Upper lobe of right lung (tissue), 1 donor: ENCODE measurements around the gene FKBP7. TPM values are rescaled to one million over a fixed set of nuclear protein-coding genes. Genes with fewer than 3 reads are reported as not detected.
A peak's percentile ranks its signal among the peaks of the same experiment; 100 is the strongest.

ENCODE experiments used
- ATAC-seq: fragments of 200-7000 bp; cut with Tn5 transposase; one replicate; pipeline ENCODE4 v1.9.1; 2020; ENCODE audit warnings: mild to moderate bottlenecking, moderate library complexity
- DNase-seq: peaks from one replicate; pipeline ENCODE4 v3.0.0-alpha.2; 2020
- H3K27ac ChIP-seq: fragments of 200-600 bp; one replicate; pipeline ENCODE4 v1.8.0; 2022
- H3K27me3 ChIP-seq: fragments of 200-600 bp; one replicate; pipeline ENCODE4 v1.8.0; 2022; ENCODE audit warnings: mild to moderate bottlenecking
- H3K36me3 ChIP-seq: fragments of 200-600 bp; one replicate; pipeline ENCODE4 v1.8.0; 2022
- H3K4me1 ChIP-seq: fragments of 200-600 bp; one replicate; pipeline ENCODE4 v1.8.0; 2022
- H3K4me3 ChIP-seq: fragments of 200-600 bp; one replicate; pipeline ENCODE4 v1.8.0; 2022; ENCODE audit warnings: mild to moderate bottlenecking
- H3K9me3 ChIP-seq: fragments of 200-600 bp; one replicate; pipeline ENCODE4 v1.8.0; 2022
- intact Hi-C: fragments of 100-400 bp; cut with DNase I; formaldehyde crosslinking; loops from one replicate; pipeline ENCODE4 v1.11.0; 2022
- total RNA-seq: library from RNA; stranded (reverse); fragmentation: NEBNext Ultra II Directional; extraction: Animal tissue kit (Norgen Biotek cat#: 25700); gene quantifications from one replicate; pipeline ENCODE4 v1.2.1, GENCODE V29; 2021
- TF ChIP-seq, protein P1 (sequence below): fragments of 200-600 bp; IDR thresholded peaks from one replicate; pipeline ENCODE4 v1.8.0; 2022; ENCODE audit warnings: antibody characterized with exemption
- donor health status: DM: no; HTN: yes; CAD: no; lungs with severe emphysema.

The FKBP7 gene
- total RNA-seq, 1 donor from 2014 or later, result 7.3 TPM

DNA sequence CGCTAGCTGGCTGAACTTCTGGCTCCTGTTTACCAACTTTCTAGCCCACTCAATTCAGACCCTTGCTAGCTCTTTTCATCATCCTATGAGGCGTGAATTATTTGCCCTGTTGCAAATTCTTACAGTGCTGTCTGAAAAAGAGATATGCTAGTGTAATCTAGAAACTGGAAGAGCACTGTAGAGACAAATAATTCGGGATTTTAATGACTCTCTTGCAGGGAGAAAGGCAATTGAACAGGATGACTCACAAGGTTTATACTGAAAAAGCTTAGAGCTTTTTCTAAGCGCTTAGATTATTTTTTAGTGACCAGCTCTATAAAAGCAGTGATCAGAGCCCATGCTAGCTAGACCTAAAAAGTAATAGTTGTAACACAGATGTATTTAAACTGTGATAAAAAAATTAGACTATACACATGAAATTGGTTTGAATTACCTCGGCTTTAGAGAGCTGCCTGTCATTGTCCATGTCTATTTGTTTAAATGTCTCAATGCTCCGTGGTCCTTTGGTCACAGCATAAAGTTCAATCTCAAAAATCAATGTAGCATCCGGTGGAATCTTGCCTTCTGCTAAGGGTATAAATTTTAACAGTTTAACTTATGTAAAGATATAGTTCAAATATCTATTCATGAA is 9.1 kb downstream of the FKBP7 start:
- ATAC-seq, result no peak
- Histone ChIP-seq H3K27me3 (no peaks in the 10 kb centered on the region), H3K4me1 (no peaks in the 10 kb centered on the region), H3K36me3 (peaks cover 5% of the 10 kb centered on the region), H3K27ac (no peak overlapping the region), H3K9me3 (no peaks in the 10 kb centered on the region), H3K4me3 (no peak overlapping the region)
- DNase-seq, result no peak
- TF ChIP-seq, protein P1, sequence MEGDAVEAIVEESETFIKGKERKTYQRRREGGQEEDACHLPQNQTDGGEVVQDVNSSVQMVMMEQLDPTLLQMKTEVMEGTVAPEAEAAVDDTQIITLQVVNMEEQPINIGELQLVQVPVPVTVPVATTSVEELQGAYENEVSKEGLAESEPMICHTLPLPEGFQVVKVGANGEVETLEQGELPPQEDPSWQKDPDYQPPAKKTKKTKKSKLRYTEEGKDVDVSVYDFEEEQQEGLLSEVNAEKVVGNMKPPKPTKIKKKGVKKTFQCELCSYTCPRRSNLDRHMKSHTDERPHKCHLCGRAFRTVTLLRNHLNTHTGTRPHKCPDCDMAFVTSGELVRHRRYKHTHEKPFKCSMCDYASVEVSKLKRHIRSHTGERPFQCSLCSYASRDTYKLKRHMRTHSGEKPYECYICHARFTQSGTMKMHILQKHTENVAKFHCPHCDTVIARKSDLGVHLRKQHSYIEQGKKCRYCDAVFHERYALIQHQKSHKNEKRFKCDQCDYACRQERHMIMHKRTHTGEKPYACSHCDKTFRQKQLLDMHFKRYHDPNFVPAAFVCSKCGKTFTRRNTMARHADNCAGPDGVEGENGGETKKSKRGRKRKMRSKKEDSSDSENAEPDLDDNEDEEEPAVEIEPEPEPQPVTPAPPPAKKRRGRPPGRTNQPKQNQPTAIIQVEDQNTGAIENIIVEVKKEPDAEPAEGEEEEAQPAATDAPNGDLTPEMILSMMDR, result no peak
- intact Hi-C loops, result no loop called here

DNA sequence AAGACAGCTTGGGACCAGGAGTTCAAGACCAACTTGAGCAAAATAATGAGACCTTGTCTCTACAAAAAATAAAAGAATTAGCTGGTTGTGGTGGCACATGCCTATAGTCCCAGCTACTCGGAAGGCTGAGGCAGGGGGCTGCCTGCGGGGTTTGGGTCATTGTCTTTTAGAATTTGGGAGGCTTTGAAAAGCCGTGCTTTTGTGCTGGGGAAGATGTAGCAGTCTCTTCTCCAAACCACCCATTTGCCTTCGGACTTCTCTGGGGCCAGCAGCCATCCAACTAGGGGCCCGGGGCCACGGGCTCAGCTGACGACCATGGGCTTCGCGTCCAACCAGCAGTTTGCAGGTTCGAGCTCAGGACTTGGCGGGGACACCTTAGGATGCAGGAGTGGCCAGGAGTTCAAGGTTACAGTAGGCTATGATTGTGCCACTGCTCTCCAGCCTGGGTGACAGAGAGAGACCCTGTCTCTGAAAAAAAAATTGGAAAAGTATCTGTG is 21.0 kb downstream of the FKBP7 start:
- no peaks in the 10 kb centered on the region for H3K27me3 ChIP-seq
- DNase-seq, result no peak
- TF ChIP-seq, protein P1, result no peak
- no peak overlapping the region for H3K4me3 ChIP-seq
- ATAC-seq, result no peak
- H3K36me3 ChIP-seq, result no peaks in the 10 kb centered on the region
- no peak overlapping the region for H3K27ac ChIP-seq
- intact Hi-C loops, result no loop called here
- no peaks in the 10 kb centered on the region for H3K9me3 ChIP-seq
- H3K4me1 ChIP-seq, result no peaks in the 10 kb centered on the region

DNA sequence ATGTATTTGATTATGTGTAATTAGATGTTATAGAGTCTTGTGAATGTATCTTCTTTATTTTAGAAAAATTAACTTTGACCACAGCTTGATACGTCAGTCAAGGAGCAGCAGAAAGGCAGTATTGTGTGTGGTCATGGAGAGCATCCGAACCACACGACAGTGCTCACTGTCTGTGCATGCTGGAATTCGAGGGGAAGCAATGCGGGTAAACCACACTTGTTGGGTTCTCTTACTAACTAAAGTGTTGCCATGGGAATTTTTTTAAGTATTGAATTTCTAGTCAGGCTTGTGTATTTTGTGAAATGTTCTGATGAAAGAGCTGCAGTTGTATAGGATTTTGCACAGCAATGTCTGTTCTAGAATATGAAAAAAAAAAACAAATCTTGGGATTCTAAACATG is 22.5 kb downstream of the FKBP7 start:
- ATAC-seq (no peak), DNase-seq (no peak)
- Histone ChIP-seq H3K27me3 (no peaks in the 10 kb centered on the region), H3K36me3 (no peaks in the 10 kb centered on the region), H3K4me3 (no peak overlapping the region), H3K4me1 (no peaks in the 10 kb centered on the region), H3K9me3 (no peaks in the 10 kb centered on the region), H3K27ac (no peak overlapping the region)
- intact Hi-C loops, result no loop called here
- TF ChIP-seq, protein P1, result no peak

DNA sequence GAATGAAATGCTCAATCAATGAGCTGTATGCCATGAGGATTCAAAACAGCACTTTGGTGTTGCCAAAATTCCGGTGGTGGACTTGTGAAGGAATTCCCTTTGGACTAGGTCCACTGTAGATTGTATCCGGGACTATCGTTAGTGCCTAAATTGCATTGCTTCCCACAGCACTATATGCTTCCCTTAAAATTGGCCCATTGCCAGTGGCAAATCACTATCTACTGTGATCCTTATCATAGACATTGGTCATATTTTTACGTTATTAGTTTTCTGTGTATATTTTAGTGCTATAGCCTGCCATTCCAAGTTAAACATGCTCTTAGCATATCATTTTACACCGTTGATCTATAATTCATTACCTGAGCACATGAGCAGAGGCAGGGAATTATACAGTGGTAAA is 25.5 kb downstream of the FKBP7 start:
- DNase-seq (no peak), ATAC-seq (no peak)
- H3K4me1 ChIP-seq, result peaks cover 21% of the 10 kb centered on the region

DNA sequence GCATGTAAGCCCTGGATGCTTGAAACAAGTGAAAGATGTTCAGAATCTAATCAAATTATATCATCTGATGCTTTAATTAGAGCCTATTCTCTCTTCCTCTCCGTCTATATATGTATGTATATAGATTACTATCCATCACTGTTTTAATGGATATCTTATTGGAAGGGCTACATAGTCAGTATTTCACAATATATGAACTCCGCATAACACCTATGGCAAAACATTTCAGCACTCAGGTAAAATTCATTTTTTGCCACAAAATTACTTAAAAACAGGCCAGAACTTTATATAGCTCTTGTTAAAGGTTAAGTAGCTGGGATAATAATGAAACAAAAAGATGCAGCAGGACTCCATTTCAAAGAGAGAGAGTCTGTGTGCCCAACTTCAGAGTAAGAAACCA is 26.1 kb downstream of the FKBP7 start:
- peaks cover 21% of the 10 kb centered on the region for H3K4me1 ChIP-seq
- intact Hi-C loops, result no loop called here
- peak overlapping the region; percentile 98 for H3K27ac ChIP-seq
- H3K36me3 ChIP-seq, result peaks cover 15% of the 10 kb centered on the region
- DNase-seq, result no peak
- TF ChIP-seq, protein P1, result no peak
- ATAC-seq, result no peak
- H3K4me3 ChIP-seq, result no peak overlapping the region
- H3K9me3 ChIP-seq, result no peaks in the 10 kb centered on the region
- H3K27me3 ChIP-seq, result no peaks in the 10 kb centered on the region

More for the DNA sequence above, 25.5 kb downstream of the FKBP7 start:
- intact Hi-C loops, result no loop called here
- TF ChIP-seq, protein P1, result no peak
- Histone ChIP-seq H3K4me3 (no peak overlapping the region), H3K36me3 (peaks cover 10% of the 10 kb centered on the region), H3K9me3 (no peaks in the 10 kb centered on the region), H3K27me3 (no peaks in the 10 kb centered on the region), H3K27ac (no peak overlapping the region)
